Adipocyte (in vitro differentiated cells): ENCODE results near the gene ST6GALNAC6.

ENCODE experiments used
- DNase-seq: peaks from one replicate; pipeline ENCODE4 v3.0.0-alpha.2; 2015; ENCODE audit warnings: low read depth
- H3K27me3 ChIP-seq: replicated peaks from 2 replicates; pipeline ENCODE4 v1.7.0; 2013; ENCODE audit warnings: mild to moderate bottlenecking, low read length, moderate library complexity; ENCODE audit not compliant: control insufficient read depth, insufficient read depth
- H3K36me3 ChIP-seq: 2 replicates; pipeline ENCODE4 v1.7.0; 2013; ENCODE audit warnings: low read length, mild to moderate bottlenecking, moderate library complexity; ENCODE audit not compliant: control insufficient read depth, insufficient read depth, severe bottlenecking
- H3K4me1 ChIP-seq: 2 replicates; pipeline ENCODE4 v1.7.0; 2013; ENCODE audit warnings: mild to moderate bottlenecking, low read length, moderate library complexity; ENCODE audit not compliant: control insufficient read depth, insufficient read depth
- H3K4me3 ChIP-seq: 2 replicates; pipeline ENCODE4 v1.7.0; 2013; ENCODE audit warnings: mild to moderate bottlenecking, low read length, moderate library complexity
- H3K9ac ChIP-seq: 2 replicates; pipeline ENCODE4 v1.7.0; 2013; ENCODE audit warnings: mild to moderate bottlenecking, low read length, moderate library complexity
- H3K9me3 ChIP-seq: 2 replicates; pipeline ENCODE4 v1.7.0; 2013; ENCODE audit warnings: mild to moderate bottlenecking, low read length, moderate library complexity; ENCODE audit not compliant: control insufficient read depth

ST6GALNAC6 gene

DNA sequence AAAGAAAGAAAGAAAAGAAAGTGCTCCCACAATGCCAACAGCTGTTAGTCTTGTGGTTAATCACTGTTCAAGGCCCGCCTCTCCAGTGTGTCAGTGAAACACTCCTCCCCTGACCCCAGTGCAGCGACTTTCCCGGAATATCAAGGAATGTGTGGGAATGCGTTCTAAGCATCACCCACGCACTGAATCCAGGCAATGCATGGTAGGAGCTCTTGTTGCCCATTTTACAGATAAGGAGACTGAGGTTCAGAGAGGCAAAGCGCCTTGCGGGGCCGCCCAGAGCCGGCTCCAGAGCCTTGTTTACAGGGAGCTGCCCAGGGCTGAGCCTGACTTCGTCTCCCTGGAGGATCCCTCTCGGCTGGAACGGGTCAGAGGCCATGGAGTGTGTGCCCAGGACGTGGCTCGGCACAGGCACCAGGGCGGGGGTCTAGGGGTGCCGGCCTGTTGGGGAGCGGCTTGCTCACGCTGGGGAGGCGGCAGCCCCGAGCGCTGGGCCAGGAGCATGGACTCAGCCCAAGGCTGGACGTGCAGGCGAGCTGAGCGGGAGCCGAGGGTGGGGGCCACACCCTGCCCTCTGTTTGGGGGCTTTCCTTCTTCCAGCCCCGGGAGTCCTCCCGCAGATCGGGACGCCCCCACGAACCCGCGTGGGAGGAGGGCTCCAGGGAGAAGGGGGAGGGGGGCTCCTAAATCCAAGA is 823 bp downstream of the ST6GALNAC6 start:
- H3K27me3 ChIP-seq, result no peaks in the 10 kb centered on the region
- H3K9me3 ChIP-seq, result no peaks in the 10 kb centered on the region
- H3K9ac ChIP-seq, result peak overlapping the region; percentile 100
- peaks cover 29% of the 10 kb centered on the region for H3K36me3 ChIP-seq
- peaks cover 45% of the 10 kb centered on the region for H3K4me1 ChIP-seq
- H3K4me3 ChIP-seq, result peak overlapping the region; percentile 92
- peak; percentile 75 for DNase-seq

- Histone ChIP-seq H3K9me3 (no peaks in the 10 kb centered on the region), H3K9ac (peak overlapping the region; percentile 100), H3K4me3 (peak overlapping the region; percentile 92), H3K36me3 (peaks cover 42% of the 10 kb centered on the region), H3K4me1 (peaks cover 39% of the 10 kb centered on the region), H3K27me3 (no peaks in the 10 kb centered on the region)
- DNase-seq, result peak; percentile 91
These were observed 2.2 kb downstream of the ST6GALNAC6 start for GRCh38 chr9:127897193-127897692.

DNA sequence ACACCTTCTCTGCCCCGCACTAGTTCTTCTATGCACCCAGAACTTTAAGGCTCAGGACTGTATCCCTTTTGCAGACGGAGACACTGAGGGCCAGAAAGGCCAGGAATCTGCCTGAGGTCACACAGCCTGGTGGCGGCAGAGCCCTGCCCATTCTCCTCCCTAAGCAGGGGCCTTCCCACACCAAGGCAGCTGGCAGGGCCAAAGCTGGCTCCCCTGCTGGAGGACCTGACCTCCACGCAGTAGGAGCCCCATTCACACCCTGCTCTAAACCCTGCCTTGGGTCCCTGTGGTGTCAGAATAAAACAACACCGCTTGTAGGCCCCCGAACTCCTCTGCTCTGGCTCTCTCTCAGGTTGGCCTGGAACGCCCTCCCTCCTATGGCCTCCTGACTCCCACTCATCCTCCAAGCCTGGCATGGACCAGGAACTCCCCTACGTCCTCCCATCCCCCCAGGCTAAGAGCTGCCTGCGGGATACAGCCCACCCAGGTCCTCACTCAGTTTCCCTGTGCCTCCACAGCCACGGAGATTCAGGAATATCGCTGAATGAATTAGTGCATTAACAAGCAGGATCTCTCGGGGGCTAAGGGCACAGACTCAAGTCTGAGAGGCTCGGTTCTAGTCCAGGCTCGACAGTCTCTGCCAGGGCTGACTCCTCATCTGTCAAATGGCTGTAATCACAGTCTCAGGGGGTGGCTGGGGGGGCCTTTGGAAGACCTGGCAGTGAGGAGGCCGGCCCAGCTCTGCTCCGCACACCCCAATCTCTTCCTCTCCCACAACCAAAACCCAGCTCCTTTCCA is 2.8 kb downstream of the ST6GALNAC6 start:
- Histone ChIP-seq H3K9me3 (no peaks in the 10 kb centered on the region), H3K36me3 (peaks cover 46% of the 10 kb centered on the region), H3K4me1 (peaks cover 35% of the 10 kb centered on the region), H3K9ac (peak overlapping the region; percentile 89), H3K27me3 (no peaks in the 10 kb centered on the region), H3K4me3 (peak overlapping the region; percentile 81)
- no peak for DNase-seq

DNA sequence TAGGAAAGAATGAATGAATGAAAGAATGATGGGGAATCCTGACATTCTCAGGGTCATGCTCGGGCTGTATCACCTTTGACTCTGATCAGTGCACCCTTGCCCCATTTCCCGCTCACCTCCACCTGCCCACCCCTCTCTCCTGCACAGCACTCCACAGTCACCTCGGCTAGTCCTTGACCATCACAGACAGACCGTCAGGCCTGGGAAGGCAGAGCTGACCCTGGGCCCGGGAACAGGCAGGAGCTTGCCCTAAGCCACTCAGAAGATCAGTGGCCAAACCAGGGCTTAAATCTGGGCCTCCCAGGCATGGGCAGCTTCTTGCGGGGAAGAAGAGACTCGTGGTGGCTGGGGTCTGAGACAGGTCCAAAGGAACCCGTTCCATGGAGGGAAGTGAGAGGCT is 3.6 kb downstream of the ST6GALNAC6 start:
- H3K36me3 ChIP-seq, result peaks cover 52% of the 10 kb centered on the region

DNA sequence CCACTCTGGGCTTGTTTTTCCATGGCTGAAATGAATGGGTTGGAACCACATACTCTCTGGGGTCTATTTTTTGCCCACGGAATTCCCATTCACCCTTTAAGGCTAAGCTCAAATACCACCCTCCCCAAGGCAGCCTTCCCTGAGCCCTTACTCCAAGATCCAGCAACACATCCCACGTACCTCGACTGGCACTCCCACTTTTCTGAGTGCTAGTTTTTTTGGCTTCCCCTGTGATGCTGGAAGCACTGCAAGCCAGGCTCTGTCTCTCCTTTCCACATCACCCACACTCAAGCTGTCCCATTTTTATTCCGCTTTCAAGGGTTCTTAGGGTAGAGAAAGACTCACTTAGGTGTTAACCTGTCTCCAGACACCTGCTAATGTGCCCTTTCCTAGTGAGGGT is 6.0 kb downstream of the ST6GALNAC6 start:
- Histone ChIP-seq H3K4me3 (no peak overlapping the region), H3K9ac (no peak overlapping the region), H3K9me3 (no peaks in the 10 kb centered on the region), H3K4me1 (peaks cover 25% of the 10 kb centered on the region), H3K27me3 (no peaks in the 10 kb centered on the region), H3K36me3 (peaks cover 75% of the 10 kb centered on the region)
- DNase-seq, result no peak

More for the DNA sequence above, 3.6 kb downstream of the ST6GALNAC6 start:
- peaks cover 32% of the 10 kb centered on the region for H3K4me1 ChIP-seq
- no peak for DNase-seq
- peak overlapping the region; percentile 89 for H3K9ac ChIP-seq
- no peaks in the 10 kb centered on the region for H3K27me3 ChIP-seq
- H3K4me3 ChIP-seq, result peak overlapping the region; percentile 81
- no peaks in the 10 kb centered on the region for H3K9me3 ChIP-seq

DNA sequence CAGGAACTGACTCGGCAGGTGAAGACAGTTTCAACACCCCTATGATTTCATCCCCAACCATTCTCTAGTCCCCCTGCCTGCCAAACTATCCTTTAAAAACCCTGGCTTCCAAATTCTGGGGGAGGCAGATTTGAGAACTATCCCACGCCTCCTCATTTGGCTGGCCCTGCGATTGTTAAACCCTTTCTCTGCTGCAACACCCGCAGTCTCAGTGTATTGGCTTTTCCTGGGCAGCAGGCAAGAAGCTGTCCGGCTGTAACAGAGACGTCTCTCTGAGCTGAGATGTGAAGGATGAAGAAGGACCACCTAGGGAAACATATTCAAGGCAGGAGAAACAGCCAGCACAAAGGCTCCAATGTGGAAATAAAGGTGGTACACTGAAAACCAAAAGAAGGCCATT is 6.6 kb downstream of the ST6GALNAC6 start:
- Histone ChIP-seq H3K27me3 (no peaks in the 10 kb centered on the region), H3K4me3 (no peak overlapping the region), H3K9me3 (no peaks in the 10 kb centered on the region), H3K36me3 (peaks cover 78% of the 10 kb centered on the region), H3K4me1 (peaks cover 23% of the 10 kb centered on the region), H3K9ac (no peak overlapping the region)
- no peak for DNase-seq

- Histone ChIP-seq H3K27me3 (no peaks in the 10 kb centered on the region), H3K36me3 (peaks cover 91% of the 10 kb centered on the region), H3K4me3 (no peak overlapping the region), H3K4me1 (peaks cover 3% of the 10 kb centered on the region), H3K9ac (no peak overlapping the region), H3K9me3 (no peaks in the 10 kb centered on the region)
- DNase-seq, result no peak
These were observed 9.3 kb downstream of the ST6GALNAC6 start for GRCh38 chr9:127890053-127890452.

DNA sequence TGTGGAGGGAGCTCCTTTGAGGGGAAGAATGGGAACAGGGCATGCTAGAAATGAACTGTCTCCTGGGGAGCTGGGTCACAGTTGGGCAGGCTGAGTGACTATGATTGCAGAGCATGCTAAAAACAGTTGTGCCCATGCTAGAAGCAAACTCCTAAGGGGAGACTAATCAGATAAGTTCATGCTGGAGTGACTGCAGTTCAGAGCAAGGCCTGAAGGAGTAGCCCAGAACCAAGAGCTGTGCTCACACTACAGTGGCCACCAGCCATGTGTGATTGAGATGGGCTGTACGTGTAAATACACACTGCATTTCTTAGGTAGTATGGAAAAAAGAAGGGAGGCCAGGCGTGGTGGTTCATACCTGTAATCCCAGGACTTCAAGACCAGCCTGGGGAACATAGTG is 11.6 kb downstream of the ST6GALNAC6 start:
- H3K4me3 ChIP-seq, result no peak overlapping the region
- H3K9ac ChIP-seq, result no peak overlapping the region
- no peaks in the 10 kb centered on the region for H3K27me3 ChIP-seq
- H3K4me1 ChIP-seq, result peaks cover 8% of the 10 kb centered on the region
- no peaks in the 10 kb centered on the region for H3K9me3 ChIP-seq
- H3K36me3 ChIP-seq, result peaks cover 81% of the 10 kb centered on the region
- no peak for DNase-seq

GRCh38 chr9:127886401-127886972 is 12.9 kb downstream of the ST6GALNAC6 start:
- Histone ChIP-seq H3K27me3 (no peaks in the 10 kb centered on the region), H3K36me3 (peaks cover 74% of the 10 kb centered on the region)

GRCh38 chr9:127885508-127886281 is 13.7 kb downstream of the ST6GALNAC6 start:
- Histone ChIP-seq H3K4me1 (peaks cover 8% of the 10 kb centered on the region), H3K27me3 (no peaks in the 10 kb centered on the region), H3K9me3 (no peaks in the 10 kb centered on the region), H3K4me3 (no peak overlapping the region), H3K9ac (peak overlapping the region; percentile 9), H3K36me3 (peaks cover 66% of the 10 kb centered on the region)
- no peak for DNase-seq

More at GRCh38 chr9:127886401-127886972, 12.9 kb downstream of the ST6GALNAC6 start:
- Histone ChIP-seq H3K9ac (peak overlapping the region; percentile 9), H3K4me1 (peaks cover 8% of the 10 kb centered on the region), H3K9me3 (no peaks in the 10 kb centered on the region), H3K4me3 (no peak overlapping the region)
- no peak for DNase-seq
